AG04450 (cell line): ENCODE results near the gene CIB4. TPM values are rescaled to one million over a fixed set of nuclear protein-coding genes. Genes with fewer than 3 reads are reported as not detected.

Experiments used
- CTCF ChIA-PET: fragments of 300-600, 350-600 bp; formaldehyde crosslinking; extraction: SDS; loops from one replicate; lab custom pipeline; 2022; ENCODE audit warnings: antibody characterized with exemption, inconsistent platforms; lab: Charles Lee
- POLR2A ChIA-PET: fragments of 350-600 bp; formaldehyde crosslinking; extraction: SDS; loops from one replicate; lab custom pipeline; 2021; ENCODE audit warnings: antibody characterized with exemption, inconsistent platforms; lab: Yijun Ruan, JAX
- DNase-seq: peaks from one replicate; pipeline ENCODE4 v3.0.0-alpha.2; 2011; ENCODE audit warnings: low read depth, low spot score
- H3K27ac ChIP-seq: one replicate; pipeline ENCODE4 v1.5.1; 2012; ENCODE audit warnings: low read depth, low read length, control low read depth
- H3K27me3 ChIP-seq: one replicate; pipeline ENCODE4 v1.6.0; 2012; ENCODE audit warnings: low read length; ENCODE audit not compliant: control insufficient read depth, insufficient read depth
- H3K4me3 ChIP-seq: 2 replicates; pipeline ENCODE4 v1.5.1; 2011; ENCODE audit warnings: mild to moderate bottlenecking, low read depth, low read length, control low read depth
- H3K9me3 ChIP-seq: 2 replicates; pipeline ENCODE4 v1.5.1; 2012; ENCODE audit warnings: low read length; ENCODE audit not compliant: control insufficient read depth, insufficient read depth
- CTCF ChIP-seq: IDR thresholded peaks from 2 replicates; pipeline ENCODE4 v1.5.1; 2011; ENCODE audit warnings: low read depth, low read length, control low read depth, inconsistent platforms
- polyA plus RNA-seq: library from polyadenylated mRNA; depleted of rRNA; stranded (reverse); fragments of >200 nt; gene quantifications from 2 replicates; pipeline ENCODE4 v1.2.3, GENCODE V29; 2011

The CIB4 gene
- polyA plus RNA-seq, 1 experiment, result not detected

DNA sequence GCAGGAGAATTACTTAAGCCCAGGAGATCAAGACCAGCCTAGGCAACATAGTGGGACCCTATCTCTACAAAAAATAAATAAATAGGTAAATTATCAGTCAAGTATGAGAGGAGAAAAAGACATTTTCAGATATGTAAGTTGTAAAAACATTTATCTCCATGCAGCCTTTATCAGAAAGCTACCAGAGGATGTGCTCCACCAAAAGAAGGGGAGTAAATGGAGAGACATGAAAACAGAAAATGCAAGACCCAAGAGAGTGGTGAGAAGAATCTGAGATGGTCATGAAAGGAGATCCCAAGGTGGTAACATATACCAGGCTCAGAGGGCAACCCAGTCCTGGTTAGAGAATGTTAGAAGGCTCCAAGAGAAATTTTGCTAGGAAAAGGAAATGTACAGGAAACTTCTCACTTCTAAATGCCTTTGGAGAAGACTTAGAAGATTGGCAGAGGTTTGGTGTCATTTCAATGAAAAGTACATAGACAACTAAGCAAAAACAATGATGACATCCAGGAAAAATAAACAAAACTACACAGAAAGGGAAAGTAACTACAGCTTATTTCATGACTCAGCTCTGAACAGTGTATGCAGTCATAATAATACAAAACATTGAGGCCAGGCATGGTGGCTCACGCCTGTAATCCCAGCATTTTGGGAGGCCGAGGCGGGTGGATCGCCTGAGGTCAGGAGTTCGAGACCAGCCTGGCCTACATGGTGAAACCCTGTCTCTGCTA, 19.5 kb downstream of the CIB4 start:
- H3K9me3 ChIP-seq, result peaks cover 3% of the 10 kb centered on the region; the same call in 1 of the 2 replicates
- no peak overlapping the region for H3K27ac ChIP-seq
- peaks cover 40% of the 10 kb centered on the region for H3K27me3 ChIP-seq
- no peak overlapping the region for H3K4me3 ChIP-seq
- CTCF ChIA-PET, result interaction anchor here (0.9 to 3.3 kb wide), 3 partner anchors 16 to 340 kb away, joined by 3 to 14 read pairs (median 4); no protein-coding TSS in a partner anchor
- no peak for TF ChIP-seq CTCF
- DNase-seq, result no peak
- POLR2A ChIA-PET, result no interaction called here

GRCh38 chr2:26620031-26620605, 21.0 kb downstream of the CIB4 start:
- ChIA-PET POLR2A (no interaction called here), CTCF (no interaction called here)
- DNase-seq, result no peak
- Histone ChIP-seq H3K9me3 (no peaks in the 10 kb centered on the region), H3K27me3 (peaks cover 55% of the 10 kb centered on the region), H3K4me3 (no peak overlapping the region), H3K27ac (no peak overlapping the region)
- TF ChIP-seq CTCF, result no peak

DNA sequence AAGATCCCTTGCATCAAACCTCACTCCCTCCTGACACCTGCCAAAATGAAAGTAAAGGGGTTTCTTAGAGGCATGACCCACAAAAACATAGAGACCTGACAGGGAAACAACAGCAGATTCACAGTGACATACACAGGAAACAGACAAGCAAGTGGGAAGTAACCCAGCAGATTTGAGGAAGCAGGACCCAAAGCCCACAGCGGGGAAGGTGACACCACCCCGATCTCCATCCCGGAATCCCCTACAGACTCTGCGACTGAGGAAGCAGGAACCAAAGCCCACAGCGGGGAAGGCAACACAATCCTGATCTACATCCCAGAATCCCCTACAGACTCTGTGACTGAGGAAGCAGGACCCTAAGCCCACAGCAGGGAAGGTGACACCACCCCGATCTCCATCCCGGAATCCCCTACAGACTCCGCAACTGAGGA, 21.6 kb downstream of the CIB4 start:
- Histone ChIP-seq H3K27me3 (peaks cover 61% of the 10 kb centered on the region), H3K4me3 (no peak overlapping the region), H3K9me3 (no peaks in the 10 kb centered on the region), H3K27ac (no peak overlapping the region)
- ChIA-PET POLR2A (no interaction called here), CTCF (no interaction called here)
- no peak for TF ChIP-seq CTCF
- no peak for DNase-seq

DNA sequence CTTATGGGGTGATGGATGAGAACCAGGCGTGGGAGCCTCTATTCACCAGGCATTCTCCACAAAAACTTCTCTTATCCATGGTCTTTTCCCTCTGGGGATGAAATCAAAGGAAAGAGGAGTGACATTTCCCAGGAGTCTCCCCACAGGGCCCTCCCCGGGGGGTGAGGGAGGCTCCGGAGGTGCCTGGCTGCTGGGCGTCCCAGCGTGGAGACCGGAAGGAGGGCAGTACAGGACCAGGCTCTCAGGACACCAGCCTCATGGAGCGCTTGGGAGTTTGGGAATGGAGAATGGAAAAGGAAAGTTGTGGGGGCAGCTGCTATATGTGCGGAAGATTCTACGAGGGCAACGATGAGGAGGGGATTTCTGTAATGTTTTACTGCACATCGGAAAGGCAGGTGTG, 22.1 kb downstream of the CIB4 start:
- ChIA-PET POLR2A (no interaction called here), CTCF (no interaction called here)
- peaks cover 65% of the 10 kb centered on the region for H3K27me3 ChIP-seq
- H3K4me3 ChIP-seq, result no peak overlapping the region
- no peak overlapping the region for H3K27ac ChIP-seq
- no peak for TF ChIP-seq CTCF
- no peaks in the 10 kb centered on the region for H3K9me3 ChIP-seq
- DNase-seq, result no peak

DNA sequence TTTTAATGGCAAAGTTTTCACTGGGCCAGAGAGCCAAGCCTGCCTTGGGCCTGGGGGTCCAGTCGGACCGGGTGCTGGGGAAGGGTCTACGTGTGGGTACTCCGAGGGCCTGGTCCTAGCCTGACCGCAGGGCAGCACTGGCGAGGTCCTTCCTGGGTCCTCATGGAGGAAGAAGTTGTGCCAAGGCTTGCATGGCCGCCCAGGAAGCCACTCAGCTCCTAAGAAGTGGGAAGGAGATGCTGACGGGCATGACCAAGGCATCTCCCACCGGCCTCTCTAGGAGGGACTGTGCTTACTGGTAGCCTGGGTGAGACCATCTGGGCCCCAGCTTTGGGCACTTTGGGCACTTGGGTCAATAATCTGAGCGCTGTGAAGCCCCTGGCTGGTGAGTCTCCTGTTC, 22.6 kb downstream of the CIB4 start:
- no peak for DNase-seq
- no peak overlapping the region for H3K4me3 ChIP-seq
- ChIA-PET CTCF (no interaction called here), POLR2A (no interaction called here)
- TF ChIP-seq CTCF, result no peak
- no peaks in the 10 kb centered on the region for H3K9me3 ChIP-seq
- H3K27ac ChIP-seq, result no peak overlapping the region
- peaks cover 70% of the 10 kb centered on the region for H3K27me3 ChIP-seq
